ENCODE results near the gene HYAL2.

The HYAL2 gene

GRCh38 chr3:50327943-50328691, 5.6 kb upstream of the HYAL2 start, which contains the start of gene TUSC2:
Gene TUSC2 (minus strand): TSS chr3:50328223. CDS start chr3:50328099, 124 bp downstream.
- DNase-seq (ENCODE audit: insufficient read length, low spot score) (peak; percentile 94), FAIRE-seq (no peak)
- peak; percentile 57; the same call in 1 of the 2 replicates for TF ChIP-seq POLR2A (IDR thresholded peaks at IDR 0.05; ENCODE audit: low read depth, low read length)

GRCh38 chr3:50327129-50327528, 4.6 kb upstream of the HYAL2 start:
- TF ChIP-seq POLR2A (IDR thresholded peaks at IDR 0.05; ENCODE audit: low read depth, low read length), result no peak
- FAIRE-seq (no peak), DNase-seq (ENCODE audit: insufficient read length, low spot score) (no peak)

GRCh38 chr3:50326182-50326541, 3.6 kb upstream of the HYAL2 start:
- DNase-seq (ENCODE audit: insufficient read length, low spot score) (no peak), FAIRE-seq (no peak)
- TF ChIP-seq POLR2A (IDR thresholded peaks at IDR 0.05; ENCODE audit: low read depth, low read length), result no peak

GRCh38 chr3:50325497-50326181, 3.1 kb upstream of the HYAL2 start:
- no peak for TF ChIP-seq POLR2A (IDR thresholded peaks at IDR 0.05; ENCODE audit: low read depth, low read length)
- FAIRE-seq, result no peak
- DNase-seq (ENCODE audit: insufficient read length, low spot score), result no peak

- no peak for DNase-seq (ENCODE audit: insufficient read length, low spot score)
- no peak for TF ChIP-seq POLR2A (IDR thresholded peaks at IDR 0.05; ENCODE audit: low read depth, low read length)
- no peak for FAIRE-seq
Measured at GRCh38 chr3:50325113-50325480, 2.6 kb upstream of the HYAL2 start.

- TF ChIP-seq POLR2A (IDR thresholded peaks at IDR 0.05; ENCODE audit: low read depth, low read length), result no peak
- FAIRE-seq, result no peak
- peak; percentile 83 for DNase-seq (ENCODE audit: insufficient read length, low spot score)
Measured at GRCh38 chr3:50324351-50325112, 2.0 kb upstream of the HYAL2 start.

- DNase-seq (ENCODE audit: insufficient read length, low spot score) (no peak), FAIRE-seq (no peak)
- no peak for TF ChIP-seq POLR2A (IDR thresholded peaks at IDR 0.05; ENCODE audit: low read depth, low read length)
Measured at GRCh38 chr3:50323614-50324199, 1.2 kb upstream of the HYAL2 start.

- TF ChIP-seq POLR2A (IDR thresholded peaks at IDR 0.05; ENCODE audit: low read depth, low read length), result no peak
- no peak for DNase-seq (ENCODE audit: insufficient read length, low spot score)
- FAIRE-seq, result no peak
Measured at GRCh38 chr3:50323092-50323600, 601 bp upstream of the HYAL2 start.

GRCh38 chr3:50322115-50322385, 495 bp downstream of the HYAL2 start:
- no peak for TF ChIP-seq POLR2A (IDR thresholded peaks at IDR 0.05; ENCODE audit: low read depth, low read length)
- DNase-seq (ENCODE audit: insufficient read length, low spot score) (no peak), FAIRE-seq (no peak)

- FAIRE-seq (no peak), DNase-seq (ENCODE audit: insufficient read length, low spot score) (peak; percentile 81)
- TF ChIP-seq POLR2A (IDR thresholded peaks at IDR 0.05; ENCODE audit: low read depth, low read length), result peak; percentile 73
Measured at GRCh38 chr3:50321336-50322114, 1.0 kb downstream of the HYAL2 start.

GRCh38 chr3:50320853-50321335, 1.7 kb downstream of the HYAL2 start:
- DNase-seq (ENCODE audit: insufficient read length, low spot score) (no peak), FAIRE-seq (no peak)
- no peak for TF ChIP-seq POLR2A (IDR thresholded peaks at IDR 0.05; ENCODE audit: low read depth, low read length)

GRCh38 chr3:50319894-50320625, 2.5 kb downstream of the HYAL2 start:
- FAIRE-seq, result no peak
- no peak for DNase-seq (ENCODE audit: insufficient read length, low spot score)
- no peak for TF ChIP-seq POLR2A (IDR thresholded peaks at IDR 0.05; ENCODE audit: low read depth, low read length)

Measured in H54 (cell line).